NCI-H226 (cell line): ENCODE data around the gene NEGR1.
"Not testable (repeated sequence)": the region's sequence is repeated elsewhere in the genome, so short reads cannot be mapped to it uniquely, and the experiment has no call there.

Experiments
- DNase-seq: peaks from one replicate; pipeline ENCODE4 v3.0.0-alpha.2; 2015

NEGR1 gene

GRCh38 chr1:71921204-71921603, 361.1 kb downstream of the NEGR1 start:
- DNase-seq: no peak

DNA sequence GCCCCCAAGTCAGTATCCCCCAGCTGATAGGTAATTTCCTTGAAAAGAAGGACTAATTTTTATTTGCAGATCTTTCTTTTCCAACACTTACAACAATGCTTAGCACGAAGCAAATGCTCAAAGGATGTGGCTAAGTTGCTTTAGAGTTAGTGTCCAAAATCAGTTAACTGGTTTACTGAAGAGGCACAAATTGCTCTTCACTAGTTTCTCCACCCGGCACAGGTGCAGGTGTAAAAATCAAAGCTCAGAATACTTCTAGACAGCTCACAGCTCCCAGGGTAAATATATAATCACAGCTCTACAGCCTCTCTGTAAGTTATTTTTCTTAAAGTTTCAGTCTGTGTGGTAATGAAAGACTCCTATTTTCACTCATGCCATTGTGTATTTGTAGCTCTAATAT, 361.8 kb downstream of the NEGR1 start:
- no peak for DNase-seq

- DNase-seq: no peak
Observed at GRCh38 chr1:71919811-71920509, 362.4 kb downstream of the NEGR1 start.

DNA sequence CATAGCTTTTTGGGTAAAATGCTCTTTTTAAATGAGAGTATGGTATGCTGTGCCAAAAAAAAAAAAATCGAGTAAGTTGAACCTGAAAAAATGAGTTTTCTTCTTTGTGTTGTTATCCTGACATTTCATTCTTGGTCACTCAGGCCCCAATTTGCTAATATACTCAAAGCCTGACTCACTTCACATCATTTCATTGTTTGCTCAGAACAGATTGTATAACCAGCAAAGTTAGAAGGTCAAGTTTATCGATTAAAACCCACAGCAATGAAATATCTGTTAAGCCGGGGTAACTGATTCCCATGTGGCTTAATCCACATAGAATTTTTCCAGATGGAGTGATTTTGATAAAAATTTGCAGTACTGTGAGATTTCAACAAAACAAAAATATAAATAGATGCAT, 363.7 kb downstream of the NEGR1 start:
- DNase-seq: no peak

DNA sequence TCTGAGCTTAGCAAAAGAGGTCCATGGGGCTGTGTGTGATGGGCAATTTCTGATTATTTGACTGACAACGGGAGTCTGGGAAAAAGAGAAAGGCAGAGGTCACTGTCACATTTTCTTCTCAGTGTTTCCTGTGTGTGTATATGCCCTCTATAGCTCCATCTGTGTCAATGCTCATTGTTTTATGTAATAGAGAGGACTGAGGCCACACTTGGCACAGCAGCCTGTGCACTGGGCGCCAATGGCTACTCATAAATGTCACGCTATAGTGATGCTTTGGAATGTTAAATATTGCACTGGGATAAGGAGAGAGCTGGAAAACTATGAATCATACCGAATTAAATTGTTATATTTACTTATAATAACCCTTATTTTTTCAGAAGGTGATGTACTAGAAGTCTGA, 365.4 kb downstream of the NEGR1 start:
- DNase-seq: no peak

DNA sequence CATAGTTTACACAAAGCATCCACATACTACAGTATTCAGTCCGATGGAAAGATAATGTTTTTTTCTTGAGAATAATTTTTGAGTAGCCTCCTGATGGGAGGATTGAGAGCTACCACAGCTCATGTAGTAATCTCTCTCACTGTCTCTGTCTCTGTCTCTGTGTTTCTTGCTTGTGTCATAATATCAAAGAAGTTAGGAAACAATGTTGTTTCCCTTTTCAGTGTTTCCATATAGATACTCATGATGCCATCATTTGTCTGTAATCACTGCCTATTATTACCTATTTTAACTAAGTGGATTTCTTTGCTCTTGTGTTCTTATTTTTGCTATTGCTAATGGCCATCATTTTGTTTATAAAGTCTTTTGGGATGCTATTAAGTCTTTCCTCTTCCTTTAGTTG, 367.7 kb downstream of the NEGR1 start:
- no peak for DNase-seq

- DNase-seq: no peak
Observed at GRCh38 chr1:71908871-71909390, 373.4 kb downstream of the NEGR1 start.

DNA sequence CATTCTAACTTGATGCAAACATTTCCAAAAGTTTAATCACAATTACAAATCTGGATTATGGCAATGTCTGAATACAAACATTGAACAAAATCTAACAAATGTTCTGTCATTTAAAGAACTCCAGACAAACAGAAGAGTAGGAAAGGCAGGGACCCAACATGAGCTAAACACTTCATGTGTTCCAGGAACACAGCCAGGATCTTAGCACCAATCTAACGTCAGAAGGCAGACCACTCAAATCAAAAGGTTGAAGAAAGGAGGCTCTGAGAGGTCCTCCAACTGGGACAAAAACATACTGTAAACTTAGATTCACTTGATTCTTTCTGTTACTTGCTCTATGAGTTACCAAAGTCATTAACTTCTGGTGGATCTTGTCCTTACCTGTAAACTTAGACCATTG, 374.0 kb downstream of the NEGR1 start:
- no peak for DNase-seq

GRCh38 chr1:71899881-71900280, 382.5 kb downstream of the NEGR1 start:
- DNase-seq: no peak

DNA sequence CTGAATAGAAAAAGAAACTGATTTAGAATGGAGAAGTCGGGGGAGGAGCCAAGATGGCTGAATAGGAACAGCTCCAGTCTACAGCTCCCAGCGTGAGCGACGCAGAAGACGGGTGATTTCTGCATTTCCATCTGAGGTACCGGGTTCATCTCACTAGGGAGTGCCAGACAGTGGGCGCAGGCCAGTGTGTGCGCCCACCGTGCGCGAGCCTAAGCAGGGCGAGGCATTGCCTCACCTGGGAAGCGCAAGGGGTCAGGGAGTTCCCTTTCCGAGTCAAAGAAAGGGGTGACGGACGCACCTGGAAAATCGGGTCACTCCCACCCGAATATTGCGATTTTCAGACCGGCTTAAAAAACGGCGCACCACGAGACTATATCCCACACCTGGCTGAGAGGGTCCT, 394.2 kb downstream of the NEGR1 start:
- DNase-seq: not testable (repeated sequence)

- DNase-seq: no peak
Observed at GRCh38 chr1:71885171-71885570, 397.2 kb downstream of the NEGR1 start.

DNA sequence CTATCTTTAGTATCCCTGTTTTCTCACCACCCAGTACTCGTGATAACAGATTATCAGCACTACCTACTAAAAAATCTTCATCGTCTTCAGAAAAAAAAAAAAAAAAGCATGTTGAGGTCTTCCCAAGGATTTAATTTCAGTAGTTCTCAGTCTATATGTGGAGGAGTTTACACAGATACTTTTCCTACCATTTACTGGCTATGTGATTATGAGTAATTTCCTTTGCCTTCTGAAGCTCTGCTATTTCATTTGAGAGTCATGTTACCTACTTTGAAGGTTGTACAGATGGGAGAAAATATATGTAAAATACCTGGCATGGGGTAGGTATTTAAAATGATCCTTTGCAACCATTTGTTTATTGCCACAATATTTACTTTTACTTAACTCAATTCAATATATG, 399.7 kb downstream of the NEGR1 start:
- peak; percentile 68 for DNase-seq

DNA sequence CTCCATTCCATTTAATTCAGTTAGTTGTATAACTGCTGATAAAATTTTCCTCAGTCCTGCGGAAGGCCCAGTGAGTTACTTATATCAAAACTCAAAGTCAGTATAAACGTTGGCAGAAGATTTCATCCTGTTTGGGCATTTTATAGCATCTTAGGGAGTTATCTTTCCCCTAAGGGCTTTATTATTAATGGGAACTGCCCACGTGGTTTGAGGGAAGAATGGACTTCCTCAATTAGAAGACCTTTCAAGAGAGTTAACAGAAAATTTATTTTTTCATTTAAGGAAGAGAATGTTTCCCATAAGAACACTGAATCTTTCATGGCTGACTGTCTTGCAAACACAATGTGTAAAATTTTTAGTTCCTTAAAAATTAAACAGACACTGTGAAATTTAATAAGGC, 400.1 kb downstream of the NEGR1 start:
- DNase-seq: peak; percentile 42

- peak; percentile 56 for DNase-seq
Observed at GRCh38 chr1:71881611-71882010, 400.7 kb downstream of the NEGR1 start.

DNA sequence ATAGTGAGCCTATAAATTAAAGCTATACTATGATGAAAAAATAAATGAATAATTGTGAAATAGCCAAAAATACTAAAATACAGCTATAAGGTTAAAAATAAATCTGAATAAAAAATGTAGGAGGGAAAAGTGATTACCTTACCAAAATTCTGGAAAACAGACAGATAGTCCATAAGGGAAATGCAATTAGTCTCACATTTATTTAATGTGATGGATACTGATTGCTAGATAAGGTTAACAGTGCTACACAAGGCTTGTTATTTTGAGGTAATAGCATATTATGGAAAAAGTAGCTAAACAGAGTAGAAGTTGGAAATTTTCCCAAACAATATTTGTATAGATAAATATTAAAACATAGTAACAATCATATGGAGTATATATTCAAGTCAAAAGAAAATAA, 413.0 kb downstream of the NEGR1 start:
- no peak for DNase-seq

DNA sequence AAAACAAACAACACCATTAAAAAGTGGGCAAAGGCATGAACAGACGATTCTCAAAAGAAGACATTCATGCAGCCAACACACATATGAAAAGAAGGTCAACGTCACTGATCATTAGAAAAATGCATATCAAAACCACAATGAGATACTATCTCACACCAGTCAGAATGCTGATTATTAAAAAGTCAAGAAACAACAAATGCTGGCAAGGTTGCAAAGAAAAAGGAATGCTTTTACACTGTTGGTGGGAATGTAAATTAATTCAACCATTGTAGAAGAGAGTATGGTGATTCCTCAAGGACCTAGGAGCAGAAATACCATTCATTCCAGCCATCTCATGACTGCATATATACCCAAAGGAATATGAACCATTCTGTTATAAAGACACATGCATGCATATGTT, 419.6 kb downstream of the NEGR1 start:
- DNase-seq: no peak

DNA sequence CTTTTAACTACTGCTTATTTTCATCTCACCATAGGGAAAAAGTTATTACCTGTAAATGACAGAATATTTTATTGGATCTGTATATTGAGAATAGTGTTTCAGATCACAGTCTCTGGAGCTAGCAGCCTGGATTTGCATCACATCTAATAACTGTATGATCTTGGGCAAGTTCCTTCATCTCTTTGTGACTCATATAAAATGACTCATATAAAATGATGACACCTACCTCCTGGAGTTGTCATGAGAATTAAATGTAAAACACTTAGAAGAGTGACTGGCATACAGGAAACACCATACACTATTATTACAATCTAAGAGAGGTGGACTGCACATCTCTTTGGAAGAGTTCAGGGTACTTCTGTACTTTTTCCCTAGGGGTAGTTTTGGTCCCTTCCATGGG, 421.3 kb downstream of the NEGR1 start:
- peak; percentile 66 for DNase-seq

DNA sequence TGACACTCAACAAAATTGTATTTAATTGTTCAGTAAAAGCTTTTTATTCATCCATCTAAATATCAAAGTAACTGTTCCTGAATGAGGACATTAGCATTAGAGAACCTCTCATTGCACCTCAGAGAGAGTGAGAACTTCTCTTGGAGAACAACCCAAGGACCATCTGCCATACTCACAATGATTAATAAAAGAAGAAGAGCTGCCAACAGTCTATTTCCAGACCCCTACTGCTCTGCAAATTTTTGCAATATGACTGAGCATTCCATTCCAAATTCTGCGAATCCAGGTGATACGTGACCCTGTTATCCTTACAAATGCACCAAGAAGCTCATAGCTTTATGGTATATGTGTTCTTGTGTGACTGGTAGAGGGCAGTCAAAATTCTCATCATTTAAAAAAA, 422.5 kb downstream of the NEGR1 start:
- DNase-seq: no peak

- peak; percentile 10 for DNase-seq
Observed at GRCh38 chr1:71857862-71858261, 424.5 kb downstream of the NEGR1 start.

DNA sequence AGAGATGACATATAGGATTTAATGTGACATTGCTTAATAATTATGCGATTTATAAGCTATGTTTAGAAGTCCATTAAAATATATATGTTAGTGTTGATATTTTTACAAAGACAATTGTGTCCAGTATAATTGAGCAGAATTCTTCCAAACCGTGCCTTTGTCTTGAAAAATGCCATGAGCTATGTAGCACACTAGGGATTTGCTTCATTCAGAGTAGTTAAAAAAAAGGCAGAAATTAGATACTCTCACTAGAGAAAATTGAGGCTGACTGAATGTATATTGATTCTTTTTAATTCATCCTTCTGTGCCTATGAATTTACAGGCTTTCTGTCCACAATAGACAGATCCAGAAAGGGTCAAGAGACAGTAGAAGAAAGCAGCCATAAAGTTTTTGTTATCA, 429.0 kb downstream of the NEGR1 start:
- DNase-seq: no peak

DNA sequence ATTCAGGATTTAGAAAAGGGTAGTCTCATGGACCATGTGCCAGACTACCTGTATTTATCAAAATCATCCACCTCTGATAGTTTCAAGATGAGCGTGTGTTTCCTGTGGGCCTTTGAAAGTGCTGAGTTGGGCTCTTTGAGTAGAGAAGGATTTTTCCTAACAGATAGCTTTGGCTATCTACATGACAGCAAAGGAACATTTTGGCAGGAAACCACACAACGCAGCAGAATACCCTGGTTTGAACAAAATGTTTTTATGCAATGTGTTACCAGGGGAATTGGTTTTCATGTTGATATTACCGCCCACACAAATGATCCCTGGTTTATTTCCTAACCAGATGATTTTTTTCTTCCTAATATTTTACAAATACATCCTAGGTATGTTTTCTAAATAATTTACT, 431.4 kb downstream of the NEGR1 start:
- no peak for DNase-seq

- no peak for DNase-seq
Observed at GRCh38 chr1:71850515-71850914, 431.8 kb downstream of the NEGR1 start.

DNA sequence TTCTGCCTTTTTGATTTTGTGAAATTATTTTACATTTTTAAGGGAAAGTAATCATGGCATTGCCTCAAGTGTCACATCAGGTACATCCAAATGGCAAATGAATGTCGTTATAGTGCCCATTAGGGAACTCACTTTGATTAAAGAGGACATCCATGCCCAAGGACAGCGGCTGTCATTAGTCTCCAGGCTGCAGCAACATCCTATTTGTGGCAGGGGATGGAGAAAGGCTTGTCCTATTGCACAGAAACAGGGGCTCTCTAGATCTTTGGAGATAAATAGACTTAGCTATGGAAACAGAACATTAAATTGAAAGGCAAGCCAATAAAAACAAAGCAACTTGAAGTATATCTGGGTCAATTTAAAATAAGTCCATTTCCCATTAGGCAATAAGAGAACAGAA, 439.3 kb downstream of the NEGR1 start:
- DNase-seq: no peak

DNA sequence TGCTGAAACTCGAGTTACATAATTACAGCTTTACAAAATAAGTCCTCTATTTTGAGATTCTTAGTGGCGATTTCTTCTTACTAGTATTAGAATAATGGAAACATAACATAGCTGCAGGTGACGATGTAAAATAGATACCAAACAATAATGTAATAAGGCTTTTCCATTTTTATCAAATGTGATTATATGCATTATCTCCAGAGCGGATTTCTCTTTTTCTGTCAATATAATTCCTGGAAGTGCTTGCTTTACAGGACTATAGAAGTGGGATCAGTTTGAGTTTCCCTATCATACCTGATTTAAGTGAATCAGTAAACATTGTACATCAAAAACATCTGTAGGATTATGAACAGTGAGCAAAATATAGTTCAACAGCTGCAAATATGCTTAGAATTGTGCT, 442.5 kb downstream of the NEGR1 start:
- no peak for DNase-seq

GRCh38 chr1:71836904-71837303, 445.4 kb downstream of the NEGR1 start:
- DNase-seq: no peak
